GM18511 (cell line): ENCODE data around the gene MAP4K4.

Experiments used
- ATAC-seq: cut with Tn5 transposase; IDR thresholded peaks from one replicate; pipeline ENCODE4 v1.9.1; 2021; ENCODE audit warnings: mild to moderate bottlenecking, moderate library complexity; ENCODE audit not compliant: unreplicated experiment

MAP4K4 gene

DNA sequence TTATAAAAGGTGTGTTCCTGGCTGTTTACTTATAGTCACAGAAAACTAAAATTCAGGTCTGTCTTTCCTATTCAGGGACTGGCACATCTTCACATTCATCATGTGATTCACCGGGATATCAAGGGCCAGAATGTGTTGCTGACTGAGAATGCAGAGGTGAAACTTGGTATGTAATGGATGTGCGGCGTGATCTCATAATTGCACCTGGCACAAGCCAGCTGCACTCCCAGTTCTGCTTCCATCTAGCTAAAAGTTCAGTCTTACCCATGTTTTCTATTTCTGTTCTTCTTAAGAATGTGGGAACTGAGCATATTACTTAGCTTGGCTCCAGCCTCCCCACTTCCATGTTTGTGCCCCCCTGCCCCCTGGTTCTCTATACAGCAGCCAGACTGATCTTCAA is 131.9 kb downstream of the MAP4K4 start:
- no peak for ATAC-seq

DNA sequence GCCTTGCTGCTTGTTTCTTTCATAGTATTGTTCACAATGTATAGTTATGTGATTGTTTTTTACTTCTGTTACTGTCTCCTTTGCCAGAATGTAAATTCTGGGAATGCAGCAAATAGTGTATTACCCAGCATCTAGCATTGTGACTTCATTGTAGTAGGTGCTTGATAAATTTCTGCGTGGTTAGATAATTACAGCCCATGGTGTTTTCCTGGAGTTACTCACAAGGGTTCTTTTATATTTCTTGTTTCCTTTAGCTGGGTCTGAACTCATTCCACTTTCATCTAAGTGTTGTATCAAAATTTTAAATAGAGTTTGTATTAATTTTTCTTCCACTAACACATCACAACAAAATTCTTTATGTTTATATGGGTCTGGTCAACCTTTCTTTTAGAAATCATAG is 132.6 kb downstream of the MAP4K4 start:
- peak; percentile 6 for ATAC-seq

DNA sequence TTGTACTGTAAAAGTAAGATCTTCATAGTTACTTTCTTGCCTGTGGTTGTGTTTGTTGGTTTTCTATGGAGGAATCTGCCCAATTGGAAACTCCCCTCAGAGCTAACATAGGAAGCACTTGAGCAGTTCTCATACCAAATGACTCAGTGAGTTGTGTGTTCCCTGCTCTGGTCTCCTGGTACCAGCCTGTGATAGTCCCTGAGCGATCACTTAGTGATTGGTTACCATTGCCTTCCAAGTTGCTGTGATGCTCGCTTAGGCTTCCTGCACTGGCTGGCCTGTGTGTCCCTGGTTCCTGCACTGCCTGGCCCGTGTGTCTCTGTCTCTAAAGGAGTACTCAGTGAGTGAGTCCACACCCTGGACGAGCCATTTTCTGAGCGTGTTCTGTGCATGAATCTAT is 133.0 kb downstream of the MAP4K4 start:
- ATAC-seq = peak; percentile 65

DNA sequence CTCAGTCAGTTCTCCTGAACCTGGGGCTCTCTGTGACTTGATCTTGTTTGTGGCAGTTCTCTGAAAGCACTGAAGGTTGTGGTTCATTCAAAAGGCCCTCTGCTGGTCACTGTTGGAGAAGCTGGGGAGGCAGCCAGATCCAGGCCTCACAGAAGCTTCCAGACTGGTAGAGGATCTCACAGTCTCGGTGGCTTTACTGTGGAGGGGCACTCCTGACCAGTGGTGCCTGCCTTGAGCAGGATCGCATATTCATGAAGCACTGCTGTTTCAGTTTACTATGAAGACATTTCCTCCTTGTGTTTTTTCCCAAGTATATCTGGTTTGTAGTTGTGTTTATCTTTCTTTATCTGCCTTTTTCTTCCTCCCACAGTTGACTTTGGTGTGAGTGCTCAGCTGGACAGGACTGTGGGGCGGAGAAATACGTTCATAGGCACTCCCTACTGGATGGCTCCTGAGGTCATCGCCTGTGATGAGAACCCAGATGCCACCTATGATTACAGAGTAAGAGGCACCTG is 133.9 kb downstream of the MAP4K4 start:
- ATAC-seq = peak; percentile 86

DNA sequence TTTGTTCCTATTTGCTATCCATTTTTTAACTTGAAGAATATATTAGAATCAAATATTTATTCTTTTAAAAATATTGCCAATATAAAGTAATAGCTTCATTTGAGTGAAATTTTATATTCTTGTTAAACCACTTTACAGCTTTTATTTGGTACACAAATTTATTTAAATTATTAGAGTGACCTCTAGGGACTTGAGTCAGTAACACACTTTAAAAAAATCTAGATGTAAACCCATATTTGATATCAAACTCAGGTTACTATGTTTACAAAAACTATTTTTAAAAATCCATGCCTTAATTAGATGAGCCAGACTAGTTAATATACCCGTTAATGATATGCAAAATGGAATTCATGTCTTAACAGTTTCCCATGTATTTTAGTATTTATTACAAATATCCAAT is 134.6 kb downstream of the MAP4K4 start:
- no peak for ATAC-seq

DNA sequence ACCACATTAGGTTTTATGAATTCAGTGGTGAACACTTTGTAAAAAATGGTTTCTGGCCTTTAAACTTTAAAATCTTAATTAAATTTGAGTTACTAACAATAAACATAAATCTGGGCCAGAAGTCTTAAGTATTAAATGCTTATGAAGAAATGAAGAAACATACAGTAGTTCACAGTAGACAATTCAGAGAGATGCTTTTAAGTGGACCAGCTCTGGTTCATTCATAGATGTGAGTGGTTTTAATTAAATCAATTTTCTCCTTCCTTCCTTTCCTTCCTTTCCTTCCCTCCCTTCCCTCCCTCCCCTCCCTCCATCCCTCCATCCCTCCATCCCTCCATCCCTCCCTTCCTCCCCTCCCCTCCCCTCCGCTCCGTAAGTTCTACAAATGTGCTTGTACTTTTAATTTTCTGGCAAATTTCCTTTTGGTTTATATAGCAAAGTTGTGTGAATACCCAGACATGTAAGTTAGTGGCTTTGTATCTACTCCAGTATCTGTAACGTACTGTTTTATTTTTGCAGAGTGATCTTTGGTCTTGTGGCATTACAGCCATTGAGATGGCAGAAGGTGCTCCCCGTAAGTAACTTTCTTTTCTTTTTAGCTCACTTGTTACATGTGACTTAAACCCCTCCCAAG is 136.5 kb downstream of the MAP4K4 start:
- no peak for ATAC-seq

DNA sequence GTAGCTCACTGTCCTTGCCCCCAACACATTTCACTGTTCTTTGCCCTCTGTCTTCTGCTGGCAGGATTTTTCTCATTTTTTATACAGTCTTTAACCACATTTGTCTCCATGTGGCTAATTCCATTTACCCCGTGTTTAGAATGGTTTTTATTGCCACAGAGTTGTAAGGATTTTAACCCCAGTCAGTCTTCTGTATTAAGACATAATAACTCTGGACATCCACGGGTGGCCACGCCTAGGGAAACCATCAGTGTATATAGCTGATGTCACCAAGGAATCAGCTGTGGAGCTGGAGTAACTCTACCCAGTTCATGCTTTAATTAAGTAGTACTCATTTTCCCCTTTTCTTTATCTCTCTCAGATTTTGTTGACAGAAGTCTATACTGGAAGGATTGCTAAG is 139.8 kb downstream of the MAP4K4 start:
- ATAC-seq = no peak

DNA sequence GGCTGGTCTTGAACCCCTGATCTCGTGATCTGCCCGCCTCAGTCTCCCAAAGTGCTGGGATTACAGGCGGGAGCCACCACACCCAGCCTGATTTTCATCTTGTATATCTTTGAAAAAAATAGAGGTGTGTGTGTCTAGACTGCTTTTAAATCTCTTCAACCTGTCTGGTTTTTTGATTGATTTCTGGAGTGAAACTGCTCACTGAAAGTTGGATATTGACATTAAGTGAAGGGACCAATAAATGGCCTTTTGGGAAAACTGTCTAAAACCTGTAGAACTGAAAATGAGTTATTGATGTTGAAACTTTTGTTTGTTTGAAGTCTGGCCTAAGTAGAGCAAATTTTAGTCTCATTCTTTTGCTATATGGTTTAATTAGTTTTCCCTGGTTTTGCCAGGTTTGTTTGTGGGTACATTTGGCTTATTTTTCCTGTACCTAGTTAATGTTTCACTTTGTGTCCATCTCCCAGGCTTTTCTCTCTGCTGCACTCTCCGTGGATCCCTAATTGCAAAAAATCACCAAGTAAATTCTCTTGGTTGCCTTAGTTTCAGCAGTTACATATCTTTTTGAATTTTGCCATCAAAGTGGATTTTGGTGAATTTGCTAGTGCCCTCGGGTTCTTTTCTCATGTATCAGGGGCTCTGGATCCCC is 144.3 kb downstream of the MAP4K4 start:
- no peak for ATAC-seq

DNA sequence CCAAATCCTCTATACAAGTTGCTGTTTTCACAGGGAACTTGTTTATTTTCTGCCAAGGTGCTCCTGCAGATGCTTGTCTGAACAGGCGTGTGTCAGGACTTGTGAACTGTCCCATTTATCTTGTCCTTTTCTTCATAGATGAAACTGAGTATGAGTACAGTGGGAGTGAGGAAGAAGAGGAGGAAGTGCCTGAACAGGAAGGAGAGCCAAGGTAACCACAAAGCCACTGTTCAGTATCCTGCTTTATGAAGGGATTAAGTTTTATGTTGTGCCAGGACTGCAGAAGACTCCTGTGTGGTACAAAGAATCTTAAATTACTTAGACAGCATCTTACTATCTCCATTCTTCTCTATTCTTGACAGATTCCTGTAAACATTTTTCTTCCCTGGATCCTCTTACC is 145.0 kb downstream of the MAP4K4 start:
- no peak for ATAC-seq

DNA sequence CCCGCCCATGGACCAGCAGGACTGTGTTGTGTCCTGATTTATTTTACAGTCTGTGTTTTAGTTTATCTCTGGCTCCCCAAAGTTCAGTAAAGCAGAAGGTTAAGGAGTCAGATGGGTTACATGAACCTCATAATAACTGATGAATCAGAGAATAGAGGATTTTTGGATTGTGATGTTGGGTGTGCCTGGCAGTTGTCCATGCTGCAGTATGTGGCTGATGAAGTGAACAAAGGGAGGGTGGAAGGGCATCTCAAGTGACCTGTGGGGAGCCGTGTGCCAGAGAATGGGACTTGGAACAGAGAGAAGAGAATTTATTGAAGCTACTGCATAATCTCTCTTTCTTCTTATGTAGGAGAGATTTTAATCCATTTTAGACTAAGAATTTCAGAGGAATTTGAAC is 145.5 kb downstream of the MAP4K4 start:
- ATAC-seq = no peak

DNA sequence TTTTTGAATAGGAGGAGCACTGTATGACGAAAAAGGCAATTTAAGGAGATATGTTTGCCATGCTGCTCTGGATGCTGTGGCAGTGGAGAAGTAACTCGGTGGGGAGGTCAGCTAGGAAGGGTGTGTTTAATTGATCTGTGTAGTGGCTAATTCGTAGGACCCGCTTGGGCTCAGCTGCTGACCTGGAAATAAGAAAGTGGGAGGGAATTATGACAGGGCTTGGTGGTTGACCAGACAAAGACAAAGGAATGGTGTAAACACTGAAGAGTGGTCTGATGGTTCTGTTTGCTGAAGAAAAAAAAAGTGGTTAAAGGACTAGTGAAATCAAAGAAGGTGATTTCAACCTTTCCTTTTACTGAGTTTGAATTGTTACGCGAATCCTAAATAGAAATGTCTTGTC is 146.0 kb downstream of the MAP4K4 start:
- ATAC-seq = no peak

DNA sequence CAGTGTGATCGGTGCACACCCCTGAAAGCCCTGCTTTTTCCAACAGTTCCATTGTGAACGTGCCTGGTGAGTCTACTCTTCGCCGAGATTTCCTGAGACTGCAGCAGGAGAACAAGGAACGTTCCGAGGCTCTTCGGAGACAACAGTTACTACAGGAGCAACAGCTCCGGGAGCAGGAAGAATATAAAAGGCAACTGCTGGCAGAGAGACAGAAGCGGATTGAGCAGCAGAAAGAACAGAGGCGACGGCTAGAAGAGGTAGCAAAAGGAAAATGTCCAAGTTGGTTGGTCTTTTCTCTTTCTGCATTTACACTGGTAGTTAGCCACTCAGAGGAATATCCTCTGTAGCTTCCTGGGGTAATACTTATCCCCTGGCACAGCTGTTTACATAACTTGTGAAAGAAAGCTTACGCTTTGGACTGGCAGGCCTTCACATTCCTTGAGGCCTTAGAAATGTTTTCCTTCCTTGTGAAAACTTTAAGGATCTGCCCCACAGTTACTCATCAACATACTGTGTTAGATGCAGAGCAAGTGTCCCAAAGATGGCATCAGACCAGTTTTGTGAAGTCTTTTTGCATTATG is 146.6 kb downstream of the MAP4K4 start:
- ATAC-seq = no peak

DNA sequence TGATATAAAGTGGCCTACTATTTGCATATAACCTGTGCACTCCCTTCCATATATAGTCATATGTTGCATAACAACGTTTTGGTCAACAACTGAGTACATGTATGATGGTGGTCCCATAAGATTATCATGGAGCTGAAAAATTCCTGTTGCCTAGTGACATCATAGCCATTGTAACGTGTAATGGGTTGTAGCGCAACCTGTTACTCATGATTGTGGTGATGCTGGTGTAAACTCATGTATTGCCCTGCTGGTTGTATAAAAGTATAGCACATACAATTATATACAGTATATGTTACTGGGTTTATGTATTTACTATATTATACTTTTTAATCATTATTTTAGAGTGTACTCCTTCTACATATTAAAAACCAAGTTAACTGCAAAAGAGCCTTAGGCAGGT is 149.5 kb downstream of the MAP4K4 start:
- no peak for ATAC-seq

DNA sequence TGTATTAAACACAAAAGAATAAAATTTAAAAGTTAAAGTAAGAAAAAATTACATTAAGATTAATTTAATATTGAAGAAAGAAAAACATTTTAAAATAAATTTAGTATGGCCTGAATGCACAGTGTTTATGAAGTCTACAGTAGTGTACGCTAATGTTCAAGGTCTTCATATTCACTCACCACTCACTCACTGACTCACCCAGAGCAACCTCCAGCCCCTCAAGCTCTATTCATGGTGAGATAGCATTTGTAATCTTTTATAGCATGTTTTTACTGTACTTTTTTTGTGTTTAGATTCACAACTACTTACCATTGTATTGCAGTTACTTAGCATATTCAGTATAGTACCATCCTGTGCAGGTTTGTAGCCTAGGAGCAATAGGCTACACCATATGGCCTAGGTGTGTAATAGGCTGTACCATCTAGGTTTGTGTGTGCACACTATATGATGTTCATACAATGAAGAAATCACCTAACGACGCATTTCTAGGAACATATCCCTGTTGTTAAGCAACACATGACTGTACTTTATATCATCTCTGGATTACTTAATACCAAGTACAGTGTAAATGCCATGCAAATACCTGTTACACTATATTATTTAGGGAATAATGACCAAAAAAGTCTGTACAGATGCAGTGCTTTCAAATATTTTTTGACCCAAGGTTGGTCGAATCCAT is 150.3 kb downstream of the MAP4K4 start:
- no peak for ATAC-seq

DNA sequence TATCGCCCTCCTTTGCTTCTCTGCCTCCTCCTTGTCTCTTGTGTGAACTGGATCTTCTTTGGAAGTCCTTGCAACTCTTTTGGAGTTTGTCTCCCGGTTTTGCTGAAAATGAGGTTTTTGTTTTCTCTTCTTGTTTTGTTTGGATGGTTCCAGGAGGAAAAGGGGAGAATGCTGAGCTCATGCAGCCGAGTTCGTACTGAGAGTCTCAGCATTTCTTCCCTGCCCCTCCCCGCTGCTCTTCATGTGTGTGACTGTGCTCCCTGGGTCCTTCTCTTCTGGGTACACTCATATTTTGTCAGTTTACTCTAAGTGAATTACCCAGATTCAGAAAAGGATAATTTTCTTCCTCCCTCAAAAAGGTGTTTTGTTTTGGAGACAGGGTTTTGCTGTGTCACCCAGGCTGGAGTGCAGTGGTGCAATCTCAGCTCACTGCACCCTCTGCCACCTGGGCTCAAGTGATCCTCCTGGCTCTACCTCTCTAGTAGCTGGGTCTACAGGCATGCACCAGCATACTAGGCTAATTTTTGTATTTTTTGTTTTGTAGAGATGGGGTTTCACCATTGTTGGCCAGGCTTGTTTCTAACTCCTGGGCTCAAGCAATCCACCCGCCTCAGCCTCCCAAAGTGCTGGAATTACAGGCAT is 151.4 kb downstream of the MAP4K4 start:
- no peak for ATAC-seq

DNA sequence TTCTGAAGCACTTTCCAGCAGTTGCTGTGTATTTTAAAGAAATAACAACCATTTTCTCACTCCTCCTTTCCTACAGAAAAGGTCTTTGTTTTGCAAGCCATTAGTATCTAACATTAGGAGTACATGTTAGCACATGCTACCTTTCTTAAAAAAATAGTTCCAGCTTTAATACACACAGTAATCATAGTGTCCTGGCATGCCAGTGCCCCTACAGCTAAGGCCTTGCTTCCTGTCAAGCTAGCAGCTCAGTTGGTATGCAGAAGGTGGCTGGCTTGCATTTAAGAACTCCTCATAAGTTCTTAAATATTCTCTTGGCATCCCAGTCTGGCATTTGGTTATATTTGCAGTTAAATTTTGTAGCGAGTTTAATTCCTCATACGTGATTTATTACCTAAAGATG is 152.9 kb downstream of the MAP4K4 start:
- ATAC-seq = no peak

DNA sequence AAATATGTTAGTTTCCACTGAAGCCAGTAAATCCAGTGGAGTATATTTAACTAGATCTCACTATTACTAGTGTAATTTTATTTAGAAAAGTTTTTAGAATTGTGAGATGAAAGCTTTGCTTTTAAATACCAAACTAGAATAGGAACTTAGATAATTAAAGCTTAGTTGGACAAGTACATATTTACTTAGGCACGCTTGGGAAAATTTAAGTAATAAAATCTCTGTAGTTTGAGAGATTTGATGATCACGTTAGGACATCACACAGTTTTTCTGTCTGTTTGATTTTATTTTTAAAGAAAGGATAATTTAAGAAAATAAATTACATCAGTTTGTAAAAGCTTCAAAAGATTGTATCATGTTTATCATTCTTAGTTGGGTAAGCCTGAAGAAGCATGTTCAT is 153.5 kb downstream of the MAP4K4 start:
- ATAC-seq = no peak

DNA sequence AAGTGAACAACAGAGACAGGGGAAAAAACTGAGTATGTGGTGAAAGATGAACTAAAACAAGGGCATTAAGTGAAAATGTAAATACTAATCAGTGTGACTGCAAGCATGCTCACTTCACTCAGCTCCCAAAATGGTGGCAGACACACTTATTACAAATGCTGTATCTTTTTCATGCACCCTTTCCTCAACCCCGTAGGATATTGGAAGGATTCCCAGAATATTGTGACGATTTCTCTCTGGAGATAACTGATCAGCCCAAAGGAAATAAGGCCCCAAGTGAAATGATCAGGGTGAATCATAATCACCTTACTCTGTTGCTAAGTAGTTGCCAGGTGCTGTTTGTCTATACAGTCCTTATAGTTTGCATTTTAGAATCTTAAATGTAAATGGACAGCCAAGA is 155.3 kb downstream of the MAP4K4 start:
- no peak for ATAC-seq

DNA sequence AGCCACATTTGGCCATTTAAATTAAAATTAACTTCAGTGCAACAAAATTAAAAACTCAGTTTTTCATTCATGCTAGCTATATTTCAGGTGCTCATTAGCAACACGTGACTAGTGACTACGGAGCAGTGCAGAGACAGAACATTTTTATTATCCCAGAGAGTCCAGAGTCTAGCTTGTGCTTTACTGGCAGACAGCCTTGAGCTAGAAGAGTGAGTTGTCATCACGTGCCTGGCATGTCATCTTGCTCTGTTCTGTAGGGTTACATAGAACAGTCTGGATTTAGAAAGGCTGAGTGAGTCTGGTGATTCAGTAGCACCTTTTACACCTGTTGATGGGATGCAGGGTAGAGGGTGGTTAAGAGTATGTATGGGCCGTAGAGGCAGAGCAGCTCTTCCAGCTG is 157.4 kb downstream of the MAP4K4 start:
- no peak for ATAC-seq

DNA sequence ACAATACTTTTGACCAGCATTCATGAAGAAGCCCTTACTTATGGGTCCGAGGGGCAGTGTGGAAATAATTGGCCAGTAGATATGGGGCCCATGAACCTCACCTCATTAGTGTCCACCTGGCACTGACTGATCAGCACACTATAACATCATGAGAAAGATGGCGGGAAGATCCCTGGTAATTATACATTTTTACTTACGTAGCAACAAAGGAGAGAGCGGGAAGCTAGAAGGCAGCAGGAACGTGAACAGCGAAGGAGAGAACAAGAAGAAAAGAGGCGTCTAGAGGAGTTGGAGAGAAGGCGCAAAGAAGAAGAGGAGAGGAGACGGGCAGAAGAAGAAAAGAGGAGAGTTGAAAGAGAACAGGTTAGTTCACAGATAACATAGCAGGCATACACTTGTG is 158.3 kb downstream of the MAP4K4 start:
- ATAC-seq = no peak

DNA sequence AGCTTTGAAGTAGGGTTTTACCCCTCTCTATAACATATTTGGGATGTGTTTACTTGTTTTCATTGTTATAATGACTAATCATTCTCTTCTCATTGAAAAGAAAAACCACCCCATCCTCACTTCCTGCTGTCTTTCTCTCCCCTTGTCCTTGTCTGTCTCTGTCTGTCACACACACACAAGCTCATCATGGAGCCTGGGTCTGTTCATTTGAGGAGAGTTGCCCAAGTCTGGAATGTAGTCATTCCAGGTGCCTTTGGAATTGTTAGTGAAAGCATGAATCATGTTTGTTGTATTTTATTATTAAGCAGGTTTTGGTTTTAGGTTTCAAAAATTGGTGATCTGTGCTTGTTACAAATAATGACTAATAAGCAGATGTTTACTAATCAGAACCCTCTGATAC is 160.7 kb downstream of the MAP4K4 start:
- ATAC-seq = no peak
